Fibroblast of villous mesenchyme (primary cell): Measurements from ENCODE around the gene APOE. TPM values are rescaled to one million over a fixed set of nuclear protein-coding genes. Genes with fewer than 3 reads are reported as not detected.

Experiments used
- DNase-seq: peaks from one replicate; pipeline ENCODE4 v3.0.0-alpha.2; 2010; ENCODE audit warnings: low read depth
- H3K4me3 ChIP-seq: 2 replicates; pipeline ENCODE4 v1.5.1; 2011; ENCODE audit warnings: low read depth, mild to moderate bottlenecking, low read length
- total RNA-seq: library from RNA; depleted of rRNA; stranded (reverse); fragments of >200 nt; gene quantifications from 2 replicates; pipeline ENCODE4 v1.2.3, GENCODE V29; 2012
- TF ChIP-seq, protein P1 (sequence below): IDR thresholded peaks from 2 replicates; pipeline ENCODE4 v1.5.1; 2012; ENCODE audit warnings: low read depth, mild to moderate bottlenecking, low read length; ENCODE audit not compliant: insufficient read depth

Gene APOE
- total RNA-seq, 1 donor: 16.4 TPM

DNA sequence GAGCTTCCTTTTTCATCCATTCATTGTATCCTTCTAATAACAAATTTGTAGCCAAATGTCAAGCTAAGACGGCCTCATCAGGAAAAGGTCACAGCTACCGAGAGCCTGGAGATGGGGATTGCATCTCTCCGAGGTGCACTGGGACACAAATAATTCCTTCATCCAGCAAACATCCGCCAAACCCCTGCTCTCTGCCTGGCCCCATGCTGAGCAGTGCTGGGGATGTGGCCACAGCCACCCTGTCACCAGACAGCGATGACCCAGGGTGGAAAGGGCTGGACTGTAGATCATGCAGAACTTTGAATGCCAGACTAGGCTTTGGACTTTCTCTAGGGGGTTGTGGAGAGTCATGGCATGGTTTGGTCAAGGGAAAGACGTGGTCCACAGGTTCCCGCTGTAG lies 12.7 kb upstream of the APOE start:
- no peak overlapping the region for H3K4me3 ChIP-seq
- no peak for DNase-seq
- TF ChIP-seq, protein P1, sequence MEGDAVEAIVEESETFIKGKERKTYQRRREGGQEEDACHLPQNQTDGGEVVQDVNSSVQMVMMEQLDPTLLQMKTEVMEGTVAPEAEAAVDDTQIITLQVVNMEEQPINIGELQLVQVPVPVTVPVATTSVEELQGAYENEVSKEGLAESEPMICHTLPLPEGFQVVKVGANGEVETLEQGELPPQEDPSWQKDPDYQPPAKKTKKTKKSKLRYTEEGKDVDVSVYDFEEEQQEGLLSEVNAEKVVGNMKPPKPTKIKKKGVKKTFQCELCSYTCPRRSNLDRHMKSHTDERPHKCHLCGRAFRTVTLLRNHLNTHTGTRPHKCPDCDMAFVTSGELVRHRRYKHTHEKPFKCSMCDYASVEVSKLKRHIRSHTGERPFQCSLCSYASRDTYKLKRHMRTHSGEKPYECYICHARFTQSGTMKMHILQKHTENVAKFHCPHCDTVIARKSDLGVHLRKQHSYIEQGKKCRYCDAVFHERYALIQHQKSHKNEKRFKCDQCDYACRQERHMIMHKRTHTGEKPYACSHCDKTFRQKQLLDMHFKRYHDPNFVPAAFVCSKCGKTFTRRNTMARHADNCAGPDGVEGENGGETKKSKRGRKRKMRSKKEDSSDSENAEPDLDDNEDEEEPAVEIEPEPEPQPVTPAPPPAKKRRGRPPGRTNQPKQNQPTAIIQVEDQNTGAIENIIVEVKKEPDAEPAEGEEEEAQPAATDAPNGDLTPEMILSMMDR: no peak

DNA sequence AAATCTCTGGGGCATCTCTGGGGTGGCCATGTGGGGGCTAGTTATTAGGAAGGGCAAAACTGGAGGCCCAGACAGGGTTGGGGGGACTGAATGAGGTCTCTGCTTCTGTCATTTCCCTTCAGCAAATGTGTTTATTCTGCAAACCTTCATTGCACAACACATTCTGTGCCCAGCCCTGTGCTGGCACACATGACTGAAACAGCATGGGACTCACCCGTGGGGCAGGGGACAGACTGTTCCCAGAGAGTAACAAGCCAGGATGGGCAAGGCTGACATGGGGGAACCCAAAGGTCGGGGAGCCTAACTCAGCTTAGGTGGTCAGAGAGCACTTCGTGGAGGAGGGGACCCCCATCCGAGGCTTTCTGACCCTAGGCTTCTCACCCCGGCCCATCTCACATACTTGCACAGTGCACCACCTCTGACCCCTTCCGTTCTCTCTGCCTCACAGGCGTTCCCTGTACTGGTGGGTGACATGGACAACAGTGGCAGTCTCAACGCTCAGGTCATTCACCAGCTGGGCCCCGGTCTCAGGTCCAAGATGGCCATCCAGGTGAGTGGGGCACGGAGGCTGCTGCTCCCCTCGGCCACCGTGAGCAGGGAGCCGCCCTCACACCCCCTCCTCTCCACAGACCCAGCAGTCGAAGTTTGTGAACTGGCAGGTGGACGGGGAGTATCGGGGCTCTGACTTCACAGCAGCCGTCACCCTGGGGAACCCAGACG lies 12.1 kb upstream of the APOE start:
- DNase-seq: no peak
- TF ChIP-seq, protein P1: no peak
- H3K4me3 ChIP-seq: no peak overlapping the region

DNA sequence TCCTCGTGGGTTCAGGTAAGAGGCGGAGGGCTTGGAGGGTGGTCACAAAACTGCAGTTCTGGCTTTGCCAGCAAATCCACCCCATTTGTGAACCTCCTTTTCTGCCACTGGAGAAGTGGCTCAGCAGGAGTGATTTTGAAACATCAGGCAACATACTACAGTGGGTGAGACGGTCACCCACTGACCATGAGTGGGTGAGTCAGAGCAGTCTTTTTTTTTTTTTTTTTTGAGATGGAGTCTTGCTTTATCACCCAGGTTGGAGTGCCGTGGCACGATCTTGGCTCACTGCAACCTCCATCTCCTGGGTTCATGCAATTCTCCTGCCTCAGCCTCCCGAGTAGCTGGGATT lies 11.6 kb upstream of the APOE start:
- TF ChIP-seq, protein P1: no peak
- no peak for DNase-seq
- H3K4me3 ChIP-seq: no peak overlapping the region

DNA sequence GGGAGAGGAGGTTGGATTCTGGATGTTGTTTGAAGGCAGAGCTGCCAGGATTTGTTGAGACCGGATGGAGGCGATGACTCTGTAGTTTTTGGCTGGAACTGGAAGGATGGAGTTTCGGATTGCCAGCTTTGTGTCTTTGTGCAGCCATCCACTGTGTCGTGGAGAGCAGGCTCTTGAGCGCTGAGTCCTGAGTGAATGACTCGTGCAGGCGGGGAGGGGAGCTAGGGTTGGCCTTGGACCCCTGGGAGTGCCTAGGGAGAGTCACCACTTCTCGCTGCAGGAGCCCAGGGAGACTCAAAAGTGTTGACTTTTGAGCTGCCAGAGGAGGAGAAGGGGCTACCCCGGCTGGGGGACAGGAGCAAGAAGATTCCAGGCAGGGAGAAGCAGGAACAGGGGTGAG lies 10.7 kb upstream of the APOE start:
- no peak overlapping the region for H3K4me3 ChIP-seq
- TF ChIP-seq, protein P1: no peak
- DNase-seq: no peak

DNA sequence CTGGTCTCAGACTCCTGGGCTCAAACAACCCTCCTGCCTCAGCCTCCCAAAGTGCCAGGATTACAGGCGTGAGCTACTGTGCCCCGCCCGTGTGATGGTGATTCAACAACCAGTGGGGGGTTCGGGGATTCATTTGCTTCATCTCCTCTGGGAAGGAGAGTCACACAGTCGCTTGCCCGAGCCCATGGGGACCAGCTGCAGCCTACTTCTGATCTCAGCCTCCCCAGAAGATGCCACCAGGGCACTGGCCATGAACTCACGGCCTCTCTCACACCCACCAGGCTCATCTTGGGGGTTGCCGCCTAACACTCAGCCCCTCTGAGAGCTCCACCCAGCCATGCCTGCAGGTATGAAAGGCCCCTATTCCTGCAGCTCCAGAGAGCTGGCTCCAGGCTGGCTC lies 7.8 kb upstream of the APOE start:
- no peak overlapping the region for H3K4me3 ChIP-seq
- no peak for DNase-seq
- TF ChIP-seq, protein P1: no peak

DNA sequence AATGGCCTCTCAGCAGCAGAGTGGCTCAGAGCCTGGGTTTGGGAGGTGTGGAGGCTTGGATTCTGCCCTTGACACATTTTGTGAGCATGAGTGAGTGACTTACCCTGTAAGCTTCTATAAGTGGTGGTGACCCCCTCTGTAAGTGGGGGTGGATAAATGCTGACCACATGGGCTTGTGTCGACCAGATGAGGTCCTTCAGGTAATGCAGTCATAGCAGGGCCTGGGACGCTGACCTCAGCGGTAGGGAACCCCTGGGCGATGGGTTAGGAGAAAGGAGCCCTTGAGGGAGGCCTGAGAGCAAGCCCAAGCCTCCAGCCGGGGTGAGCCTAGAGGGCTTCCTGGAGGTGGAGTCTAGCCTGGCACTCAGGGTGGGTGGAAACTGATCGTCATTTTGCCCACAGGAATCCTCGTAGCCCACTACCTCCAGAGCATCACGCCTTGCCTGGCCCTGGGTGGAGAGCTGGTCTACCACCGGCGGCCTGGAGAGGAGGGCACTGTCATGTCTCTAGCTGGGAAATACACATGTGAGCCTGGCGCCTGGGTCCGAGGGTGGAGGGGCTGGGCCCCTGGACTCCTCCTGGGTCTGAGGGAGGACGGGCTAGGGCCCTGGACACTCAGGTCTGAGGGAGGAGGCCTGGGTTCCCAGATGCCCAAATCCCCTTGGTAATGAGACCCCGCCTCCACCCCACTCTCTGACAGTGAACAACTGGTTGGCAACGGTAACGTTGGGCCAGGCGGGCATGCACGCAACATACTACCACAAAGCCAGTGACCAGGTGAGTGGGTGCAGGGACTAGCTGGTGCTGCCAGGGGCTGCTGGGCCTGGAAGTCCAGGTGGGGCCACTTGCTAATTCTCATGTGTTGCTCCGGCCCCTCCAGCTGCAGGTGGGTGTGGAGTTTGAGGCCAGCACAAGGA lies 5.0 kb upstream of the APOE start:
- no peak overlapping the region for H3K4me3 ChIP-seq
- no peak for DNase-seq
- TF ChIP-seq, protein P1: no peak
